WTC11 (cell line): ENCODE data around the gene EBF3. TPM values are rescaled to one million over a fixed set of nuclear protein-coding genes. Genes with fewer than 3 reads are reported as not detected.

Experiments used
- ATAC-seq: fragments of 200-7000 bp; cut with Tn5 transposase; 2 replicates; pipeline ENCODE4 v1.10.0; 2021; ENCODE audit warnings: mild to moderate bottlenecking, moderate library complexity
- CTCF ChIA-PET: fragments of 300-600 bp; sonication (Branson Sonifier 250); formaldehyde crosslinking; loops from one replicate; lab custom pipeline; 2021; ENCODE audit warnings: antibody characterized with exemption; lab: Charles Lee
- POLR2A ChIA-PET: fragments of 350-600 bp; sonication (Branson Sonifier 250); formaldehyde crosslinking; loops from one replicate; lab custom pipeline; 2021; ENCODE audit warnings: antibody characterized with exemption; lab: Charles Lee
- DNase-seq: peaks from one replicate; pipeline ENCODE4 v3.0.0; 2021; ENCODE audit warnings: low spot score
- H3K27ac Mint-ChIP-seq: 2 replicates; pipeline ENCODE4 v1.8.0; 2021; ENCODE audit warnings: mixed read lengths
- H3K27me3 Mint-ChIP-seq: 2 replicates; pipeline ENCODE4 v1.8.0; 2021; ENCODE audit warnings: low read depth, mild to moderate bottlenecking, moderate library complexity, mixed read lengths
- H3K36me3 Mint-ChIP-seq: 2 replicates; pipeline ENCODE4 v1.8.0; 2021; ENCODE audit warnings: mixed read lengths
- H3K4me1 Mint-ChIP-seq: 2 replicates; pipeline ENCODE4 v1.8.0; 2022; ENCODE audit warnings: mixed read lengths
- H3K4me3 Mint-ChIP-seq: 2 replicates; pipeline ENCODE4 v1.8.0; 2021; ENCODE audit warnings: mild to moderate bottlenecking, moderate library complexity, mixed read lengths
- H3K9me3 Mint-ChIP-seq: 2 replicates; pipeline ENCODE4 v1.8.0; 2021; ENCODE audit warnings: mixed read lengths
- ARID4B ChIP-seq: sonication (generic); formaldehyde crosslinking; IDR thresholded peaks from 2 replicates; pipeline ENCODE4 v1.8.0; 2023; ENCODE audit warnings: missing genetic modification reagents, mild to moderate bottlenecking, borderline replicate concordance
- E2F1 ChIP-seq: sonication (generic); formaldehyde crosslinking; IDR thresholded peaks from 2 replicates; pipeline ENCODE4 v1.8.0; 2022; ENCODE audit warnings: mild to moderate bottlenecking, missing genetic modification reagents
- ETV6 ChIP-seq: sonication (generic); formaldehyde crosslinking; IDR thresholded peaks from 2 replicates; pipeline ENCODE4 v1.8.1; 2022; ENCODE audit warnings: mild to moderate bottlenecking, missing genetic modification reagents
- JUN ChIP-seq: sonication (generic); formaldehyde crosslinking; IDR thresholded peaks from 2 replicates; pipeline ENCODE4 v1.8.0; 2023; ENCODE audit warnings: mild to moderate bottlenecking, missing genetic modification reagents
- KAT7 ChIP-seq: sonication (generic); formaldehyde crosslinking; IDR thresholded peaks from 2 replicates; pipeline ENCODE4 v1.8.1; 2023; ENCODE audit warnings: missing genetic modification reagents, mild to moderate bottlenecking, borderline replicate concordance
- PRRX2 ChIP-seq: fragments of 250-450 bp; sonication (Bioruptor Pico); IDR thresholded peaks from 2 replicates; pipeline ENCODE4 v1.8.0; 2021; ENCODE audit warnings: mild to moderate bottlenecking
- TEAD4 ChIP-seq: sonication (generic); formaldehyde crosslinking; IDR thresholded peaks from 2 replicates; pipeline ENCODE4 v1.8.0; 2022; ENCODE audit warnings: mild to moderate bottlenecking, missing genetic modification reagents
- USF1 ChIP-seq: sonication (generic); formaldehyde crosslinking; IDR thresholded peaks from 2 replicates; pipeline ENCODE4 v1.8.0; 2022; ENCODE audit warnings: mild to moderate bottlenecking, missing genetic modification reagents
- ZBTB21 ChIP-seq: sonication (generic); formaldehyde crosslinking; IDR thresholded peaks from 2 replicates; pipeline ENCODE4 v1.8.1; 2023; ENCODE audit warnings: mild to moderate bottlenecking, missing genetic modification reagents, borderline replicate concordance
- ZNF232 ChIP-seq: sonication (generic); formaldehyde crosslinking; IDR thresholded peaks from 2 replicates; pipeline ENCODE4 v1.8.0; 2022; ENCODE audit warnings: mild to moderate bottlenecking, missing genetic modification reagents
- ZNF416 ChIP-seq: fragments of 250-450 bp; sonication (Bioruptor Pico); IDR thresholded peaks from 2 replicates; pipeline ENCODE4 v1.9.0; 2021; ENCODE audit warnings: mild to moderate bottlenecking, inconsistent platforms
- ZNF425 ChIP-seq: fragments of 250-450 bp; sonication (Bioruptor Pico); conservative IDR thresholded peaks from 2 replicates; pipeline ENCODE4 v1.9.0; 2021; ENCODE audit warnings: mild to moderate bottlenecking
- total RNA-seq: library from RNA; stranded (reverse); gene quantifications from 3 replicates; pipeline ENCODE4 v1.2.3, GENCODE V29; 2021
- TF ChIP-seq, protein P1 (sequence below): sonication (generic); formaldehyde crosslinking; IDR thresholded peaks from 2 replicates; pipeline ENCODE4 v1.8.1; 2022; ENCODE audit warnings: mild to moderate bottlenecking, moderate library complexity, missing genetic modification reagents

Gene EBF3
- total RNA-seq, 1 experiment from 2014 or later = 1.2 TPM

GRCh38 chr10:129814681-129815646 lies 149.1 kb downstream of the EBF3 start:
- DNase-seq (no peak), ATAC-seq (no peak)
- Mint-ChIP-seq H3K36me3 (peaks cover 19% of the 10 kb centered on the region), H3K27ac (no peak overlapping the region), H3K4me1 (no peaks in the 10 kb centered on the region), H3K4me3 (no peak overlapping the region), H3K9me3 (peaks cover 26% of the 10 kb centered on the region), H3K27me3 (no peaks in the 10 kb centered on the region)
- TF ChIP-seq ETV6 (CRISPR knock-in tag) = no peak
- ChIA-PET POLR2A (no interaction called here), CTCF (interaction anchor here (1.2 kb wide), 1 partner anchor 47 kb away, joined by 5 read pairs; no protein-coding TSS in a partner anchor)

GRCh38 chr10:129812398-129812797 lies 151.7 kb downstream of the EBF3 start:
- ChIA-PET POLR2A (no interaction called here), CTCF (no interaction called here)
- no peak overlapping the region for H3K4me3 Mint-ChIP-seq
- ATAC-seq (no peak), DNase-seq (no peak)
- no peaks in the 10 kb centered on the region for H3K4me1 Mint-ChIP-seq
- peaks cover under 1% of the 10 kb centered on the region; the same call in 1 of the 2 replicates for H3K36me3 Mint-ChIP-seq
- H3K27me3 Mint-ChIP-seq = no peaks in the 10 kb centered on the region
- TF ChIP-seq ZBTB21 (CRISPR knock-in tag) (no peak), KAT7 (CRISPR knock-in tag) (no peak), ZNF232 (CRISPR knock-in tag) (no peak), USF1 (CRISPR knock-in tag) (no peak)
- no peak overlapping the region for H3K27ac Mint-ChIP-seq
- H3K9me3 Mint-ChIP-seq = peaks cover under 1% of the 10 kb centered on the region; the same call in 1 of the 2 replicates

- peaks cover 8% of the 10 kb centered on the region for H3K36me3 Mint-ChIP-seq
- no peaks in the 10 kb centered on the region for H3K4me1 Mint-ChIP-seq
- ATAC-seq (no peak), DNase-seq (no peak)
- ChIA-PET POLR2A (no interaction called here), CTCF (no interaction called here)
- peaks cover 11% of the 10 kb centered on the region for H3K9me3 Mint-ChIP-seq
- H3K27ac Mint-ChIP-seq = no peak overlapping the region
- TF ChIP-seq, protein P1, sequence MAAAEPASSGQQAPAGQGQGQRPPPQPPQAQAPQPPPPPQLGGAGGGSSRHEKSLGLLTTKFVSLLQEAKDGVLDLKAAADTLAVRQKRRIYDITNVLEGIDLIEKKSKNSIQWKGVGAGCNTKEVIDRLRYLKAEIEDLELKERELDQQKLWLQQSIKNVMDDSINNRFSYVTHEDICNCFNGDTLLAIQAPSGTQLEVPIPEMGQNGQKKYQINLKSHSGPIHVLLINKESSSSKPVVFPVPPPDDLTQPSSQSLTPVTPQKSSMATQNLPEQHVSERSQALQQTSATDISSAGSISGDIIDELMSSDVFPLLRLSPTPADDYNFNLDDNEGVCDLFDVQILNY = no peak
- TF ChIP-seq TEAD4 (no peak), USF1 (CRISPR knock-in tag) (no peak), ARID4B (CRISPR knock-in tag) (no peak), E2F1 (CRISPR knock-in tag) (no peak), JUN (CRISPR knock-in tag) (no peak), ZNF232 (CRISPR knock-in tag) (no peak), PRRX2 (no peak), ZNF416 (CRISPR knock-in tag) (no peak), ZNF425 (CRISPR knock-in tag) (no peak)
- no peak overlapping the region for H3K4me3 Mint-ChIP-seq
- H3K27me3 Mint-ChIP-seq = no peaks in the 10 kb centered on the region; the same call in 1 of the 2 replicates
Observed at GRCh38 chr10:129811208-129811607, 152.9 kb downstream of the EBF3 start.
